Mucosa of stomach (tissue), 1 donor: ENCODE measurements around the gene MRGPRE.

Experiments
- H3K27me3 ChIP-seq: one replicate; pipeline ENCODE4 v1.7.0; 2013; ENCODE audit warnings: mild to moderate bottlenecking, low read length; ENCODE audit not compliant: control insufficient read depth, insufficient read depth
- H3K36me3 ChIP-seq: one replicate; pipeline ENCODE4 v1.7.0; 2013; ENCODE audit warnings: low read length; ENCODE audit not compliant: control insufficient read depth, insufficient read depth
- H3K4me1 ChIP-seq: one replicate; pipeline ENCODE4 v1.7.0; 2013; ENCODE audit warnings: mild to moderate bottlenecking, low read length; ENCODE audit not compliant: control insufficient read depth, insufficient read depth
- H3K4me3 ChIP-seq: one replicate; pipeline ENCODE4 v1.7.0; 2013; ENCODE audit warnings: low read length
- H3K9ac ChIP-seq: one replicate; pipeline ENCODE4 v1.7.0; 2013; ENCODE audit warnings: mild to moderate bottlenecking, low read length, moderate library complexity
- H3K9me3 ChIP-seq: one replicate; pipeline ENCODE4 v1.7.0; 2013; ENCODE audit warnings: mild to moderate bottlenecking, low read length, moderate library complexity; ENCODE audit not compliant: control insufficient read depth
- donor health status: Pancreatic carcinoma.

MRGPRE gene

DNA sequence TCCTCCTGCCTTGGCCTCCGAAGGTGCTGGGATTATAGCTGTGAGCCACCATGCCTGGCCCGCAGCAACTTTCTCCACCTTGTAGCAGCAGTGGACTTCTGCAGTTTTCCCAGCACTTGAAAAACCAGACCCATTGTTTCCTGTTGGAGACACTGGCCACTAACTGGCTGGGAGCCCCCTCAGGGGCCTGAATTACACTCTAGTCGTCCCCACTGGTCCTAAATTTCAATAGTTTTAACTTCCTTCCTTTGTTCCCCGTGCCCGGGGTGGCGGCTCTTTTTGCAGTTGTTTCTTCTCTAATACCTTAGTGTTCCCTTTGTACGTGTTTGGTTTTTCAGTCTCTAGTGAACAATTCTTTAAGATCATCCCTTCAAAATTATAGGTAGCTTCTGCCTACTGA lies 2.6 kb upstream of the MRGPRE start:
- H3K4me1 ChIP-seq = no peaks in the 10 kb centered on the region
- no peak overlapping the region for H3K9ac ChIP-seq
- no peaks in the 10 kb centered on the region for H3K36me3 ChIP-seq
- H3K27me3 ChIP-seq = peaks cover 16% of the 10 kb centered on the region
- H3K4me3 ChIP-seq = no peak overlapping the region
- no peaks in the 10 kb centered on the region for H3K9me3 ChIP-seq

DNA sequence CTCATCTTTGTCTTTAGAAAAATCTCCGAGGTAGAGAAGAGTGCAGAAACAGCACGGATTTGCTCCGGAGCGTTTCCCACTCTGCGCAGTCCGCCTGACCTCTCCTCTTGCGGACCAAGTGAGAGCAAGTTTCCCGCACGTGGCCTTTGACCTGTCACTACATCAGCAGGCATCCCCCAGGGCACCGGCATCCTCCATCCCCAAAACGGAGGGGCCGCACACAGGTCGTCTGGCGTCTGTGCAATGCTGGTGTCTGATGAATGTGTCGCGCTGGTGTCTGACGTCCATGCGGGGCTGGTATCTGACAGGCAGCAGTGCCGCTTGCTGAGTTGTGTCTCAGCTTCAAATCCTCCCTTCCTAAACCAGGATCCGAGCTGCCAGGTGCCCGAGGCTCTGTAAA lies 739 bp upstream of the MRGPRE start:
- no peaks in the 10 kb centered on the region for H3K36me3 ChIP-seq
- H3K9ac ChIP-seq = no peak overlapping the region
- no peak overlapping the region for H3K4me3 ChIP-seq
- H3K9me3 ChIP-seq = no peaks in the 10 kb centered on the region
- no peaks in the 10 kb centered on the region for H3K4me1 ChIP-seq
- H3K27me3 ChIP-seq = peaks cover 16% of the 10 kb centered on the region

DNA sequence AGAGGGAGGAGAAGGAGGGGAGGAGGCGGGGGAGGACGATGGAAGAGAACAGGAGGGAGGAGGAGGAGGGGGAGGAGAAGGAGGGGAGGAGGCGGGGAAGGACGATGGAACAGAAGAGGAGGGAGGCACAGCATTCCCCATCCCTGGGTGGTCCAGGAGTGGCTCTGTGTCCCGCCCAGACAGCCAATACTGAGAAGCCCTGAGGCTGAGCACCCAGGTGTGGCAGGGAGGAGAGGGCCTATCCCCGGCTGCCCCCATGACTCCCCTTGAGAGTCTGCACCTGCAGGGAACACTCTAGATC lies 717 bp downstream of the MRGPRE start:
- H3K9me3 ChIP-seq = no peaks in the 10 kb centered on the region
- no peaks in the 10 kb centered on the region for H3K4me1 ChIP-seq
- no peak overlapping the region for H3K4me3 ChIP-seq
- no peaks in the 10 kb centered on the region for H3K36me3 ChIP-seq
- H3K9ac ChIP-seq = no peak overlapping the region
- peaks cover 16% of the 10 kb centered on the region for H3K27me3 ChIP-seq

DNA sequence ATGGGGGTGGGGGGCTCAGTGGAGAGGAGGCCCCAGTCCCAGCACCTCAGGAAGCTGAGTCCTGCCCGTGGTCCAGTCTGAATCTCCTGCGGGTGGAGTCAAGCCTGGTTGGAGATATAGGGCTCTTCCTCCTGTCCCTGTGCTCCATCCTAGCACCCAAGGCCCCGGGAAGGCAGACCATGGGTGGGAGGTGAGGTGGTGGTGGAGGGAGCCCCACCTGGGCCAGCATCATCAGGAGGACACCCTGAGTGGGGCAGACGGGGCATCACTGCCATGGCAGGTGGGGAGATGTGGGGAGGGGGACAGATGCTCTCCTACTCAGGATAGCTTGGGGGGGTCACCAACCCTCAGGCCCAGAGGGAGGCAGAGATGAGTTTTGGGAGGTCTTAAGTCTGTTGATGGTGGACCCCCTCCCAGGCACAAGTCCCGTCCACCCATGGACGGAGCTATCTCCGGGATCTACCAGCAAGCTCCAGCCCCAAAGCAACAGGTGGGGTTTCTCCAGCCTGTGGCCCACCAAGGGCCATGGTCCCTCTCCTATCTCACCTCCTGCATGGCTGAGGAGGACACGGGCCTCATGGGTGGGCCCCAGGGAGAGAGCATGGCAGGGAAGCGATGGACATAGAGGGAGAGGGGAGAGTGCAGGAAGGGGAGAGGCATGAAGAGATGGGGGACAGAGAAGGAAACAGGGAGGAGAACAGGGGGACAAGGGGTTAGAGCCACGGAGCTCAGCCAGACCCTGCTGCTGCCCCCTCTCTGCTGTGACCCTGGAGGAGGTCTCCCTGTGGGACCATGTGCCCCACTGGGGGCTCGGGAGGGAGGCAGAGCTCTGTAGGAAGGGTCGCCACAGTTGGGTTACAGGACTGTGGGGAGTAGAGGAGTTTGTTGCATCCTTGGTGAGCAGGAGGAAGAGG lies 1.3 kb downstream of the MRGPRE start:
- no peaks in the 10 kb centered on the region for H3K4me1 ChIP-seq
- H3K9me3 ChIP-seq = no peaks in the 10 kb centered on the region
- no peak overlapping the region for H3K4me3 ChIP-seq
- H3K9ac ChIP-seq = no peak overlapping the region
- no peaks in the 10 kb centered on the region for H3K36me3 ChIP-seq
- peaks cover 16% of the 10 kb centered on the region for H3K27me3 ChIP-seq

- Histone ChIP-seq H3K9ac (no peak overlapping the region), H3K9me3 (no peaks in the 10 kb centered on the region), H3K4me3 (no peak overlapping the region), H3K4me1 (no peaks in the 10 kb centered on the region), H3K27me3 (peaks cover 16% of the 10 kb centered on the region), H3K36me3 (no peaks in the 10 kb centered on the region)
These were observed 2.3 kb downstream of the MRGPRE start for GRCh38 chr11:3229673-3230630.

DNA sequence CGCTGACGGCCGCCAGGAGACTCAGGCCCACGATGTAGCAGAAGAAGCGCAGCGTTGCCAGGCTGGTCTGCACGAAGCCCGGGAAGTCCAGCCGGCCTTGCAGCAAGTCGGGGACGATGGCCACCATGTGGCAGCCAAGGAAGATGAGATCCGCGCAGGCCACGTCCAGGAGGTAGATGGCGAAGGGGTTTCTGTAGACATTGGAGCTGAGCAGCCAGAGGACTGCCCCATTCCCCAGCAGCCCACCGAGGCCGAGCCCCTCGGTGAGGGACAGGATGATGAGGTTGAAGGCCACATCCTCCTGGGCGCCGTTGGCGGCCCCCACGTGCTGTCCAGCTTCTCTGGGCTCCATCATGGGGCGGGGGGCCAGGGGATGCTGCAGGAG lies 3.8 kb downstream of the MRGPRE start:
- H3K9me3 ChIP-seq = no peaks in the 10 kb centered on the region
- H3K27me3 ChIP-seq = peaks cover 23% of the 10 kb centered on the region
- no peaks in the 10 kb centered on the region for H3K36me3 ChIP-seq
- H3K4me1 ChIP-seq = no peaks in the 10 kb centered on the region
- no peak overlapping the region for H3K9ac ChIP-seq
- no peak overlapping the region for H3K4me3 ChIP-seq

DNA sequence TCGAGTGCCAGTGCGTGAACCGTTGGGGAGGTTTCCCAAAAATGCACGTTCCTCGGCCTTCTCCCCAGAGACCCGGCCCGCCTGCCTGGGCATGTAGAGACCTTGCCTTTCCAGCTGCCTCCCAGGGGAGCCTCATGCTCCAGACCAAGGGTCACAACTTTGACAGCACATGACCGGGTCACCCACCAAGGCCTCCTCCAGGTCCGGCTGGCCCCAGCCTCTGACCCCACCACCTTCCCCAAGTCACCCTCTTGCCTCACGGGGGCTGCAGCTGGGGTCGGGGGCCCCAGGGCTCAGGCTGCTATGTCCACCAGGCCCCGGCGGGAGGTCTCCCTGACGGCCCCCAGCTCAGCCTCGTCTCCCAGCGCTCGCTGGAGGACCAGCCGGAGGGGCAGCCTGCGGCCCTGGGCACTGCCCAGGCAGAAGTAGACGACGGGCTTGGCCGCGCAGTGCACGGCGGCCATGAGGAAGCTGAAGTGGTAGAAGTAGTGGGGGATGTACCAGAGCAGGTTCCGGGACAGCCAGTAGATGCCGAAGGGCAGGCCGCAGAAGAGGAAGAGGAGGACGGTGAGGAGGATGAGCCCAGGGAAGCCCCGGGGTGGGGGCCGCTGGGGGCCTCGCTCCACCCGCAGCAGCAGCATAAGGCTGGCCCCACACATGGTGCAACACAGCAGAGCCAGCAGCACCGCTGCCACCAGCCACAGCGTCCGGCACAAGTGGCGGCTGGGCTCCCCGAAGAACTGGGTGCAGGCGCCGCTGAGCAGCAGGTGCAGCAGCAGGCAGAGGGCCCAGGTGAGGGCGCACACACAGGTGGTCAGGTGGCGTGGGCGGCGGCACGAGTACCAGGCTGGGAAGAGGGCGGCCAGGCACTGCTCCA lies 4.4 kb downstream of the MRGPRE start:
- Histone ChIP-seq H3K9ac (no peak overlapping the region), H3K9me3 (no peaks in the 10 kb centered on the region), H3K4me3 (no peak overlapping the region), H3K36me3 (no peaks in the 10 kb centered on the region), H3K4me1 (no peaks in the 10 kb centered on the region), H3K27me3 (peaks cover 23% of the 10 kb centered on the region)

GRCh38 chr11:3226846-3227567 lies 5.2 kb downstream of the MRGPRE start:
- no peaks in the 10 kb centered on the region for H3K4me1 ChIP-seq
- no peaks in the 10 kb centered on the region for H3K9me3 ChIP-seq
- H3K36me3 ChIP-seq = no peaks in the 10 kb centered on the region
- peaks cover 26% of the 10 kb centered on the region for H3K27me3 ChIP-seq
- H3K9ac ChIP-seq = no peak overlapping the region
- no peak overlapping the region for H3K4me3 ChIP-seq

DNA sequence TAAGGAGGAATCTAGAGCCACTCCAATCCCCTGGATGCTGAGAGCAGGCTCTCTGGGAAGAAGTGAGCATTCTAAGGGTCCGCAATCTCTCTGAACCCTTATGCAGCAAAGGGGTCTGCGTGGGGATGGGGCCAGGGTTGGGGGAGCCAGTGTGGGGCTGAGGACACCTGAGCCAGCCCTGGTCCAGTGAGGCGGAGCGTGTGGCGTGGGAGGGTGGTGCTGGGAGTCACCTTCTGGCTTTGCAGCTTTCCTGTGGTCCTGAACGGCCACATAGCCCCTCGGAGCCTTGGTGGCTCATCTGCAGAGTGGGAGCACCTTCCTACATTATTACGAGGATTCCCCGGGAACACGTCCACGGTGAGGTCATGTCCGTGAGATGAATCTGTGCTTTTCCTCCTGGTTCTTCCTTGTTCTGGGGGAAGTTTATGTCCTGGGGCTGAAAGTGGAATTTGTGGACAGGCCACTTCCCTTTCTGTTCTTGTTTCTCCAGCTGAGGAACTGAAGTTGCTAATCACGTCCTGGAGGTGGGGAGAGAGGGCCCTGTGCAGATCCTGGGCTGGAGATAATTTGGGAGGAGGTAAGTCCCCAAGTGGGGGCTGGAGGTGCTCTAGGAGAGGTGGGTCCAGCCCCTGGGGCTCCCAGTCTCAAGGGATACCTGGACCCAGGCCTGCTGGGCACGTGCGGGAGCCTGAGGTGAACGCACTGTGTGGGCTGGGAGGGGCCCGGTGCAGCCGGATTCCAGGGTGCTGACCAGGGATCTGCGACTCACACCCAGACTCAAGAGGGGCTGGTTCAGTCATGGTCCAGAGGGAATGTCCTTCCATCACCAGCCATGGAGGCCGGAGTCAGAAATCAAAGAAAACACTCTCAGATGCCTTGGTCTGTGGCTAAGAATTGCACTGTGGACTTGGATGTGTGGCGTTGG lies 6.1 kb downstream of the MRGPRE start:
- Histone ChIP-seq H3K27me3 (peaks cover 24% of the 10 kb centered on the region), H3K4me3 (no peak overlapping the region)

GRCh38 chr11:3225159-3225758 lies 7.0 kb downstream of the MRGPRE start:
- H3K36me3 ChIP-seq = no peaks in the 10 kb centered on the region
- no peaks in the 10 kb centered on the region for H3K9me3 ChIP-seq
- no peak overlapping the region for H3K4me3 ChIP-seq
- no peaks in the 10 kb centered on the region for H3K4me1 ChIP-seq
- H3K9ac ChIP-seq = no peak overlapping the region
- peaks cover 27% of the 10 kb centered on the region for H3K27me3 ChIP-seq

More for the DNA sequence above, 6.1 kb downstream of the MRGPRE start:
- H3K9me3 ChIP-seq = no peaks in the 10 kb centered on the region
- H3K9ac ChIP-seq = no peak overlapping the region
- no peaks in the 10 kb centered on the region for H3K36me3 ChIP-seq
- H3K4me1 ChIP-seq = no peaks in the 10 kb centered on the region
